OCI-M2 (cell line): ENCODE results near the gene NECAP2.
"Not testable (repeated sequence)": the region's sequence is repeated elsewhere in the genome, so short reads cannot be mapped to it uniquely, and the experiment has no call there.

Experiments
- DNase-seq: peaks from one replicate; lab custom pipeline; 2025; ENCODE audit not compliant: unreplicated experiment; lab: John Stamatoyannopoulos, UW

The NECAP2 gene

DNA sequence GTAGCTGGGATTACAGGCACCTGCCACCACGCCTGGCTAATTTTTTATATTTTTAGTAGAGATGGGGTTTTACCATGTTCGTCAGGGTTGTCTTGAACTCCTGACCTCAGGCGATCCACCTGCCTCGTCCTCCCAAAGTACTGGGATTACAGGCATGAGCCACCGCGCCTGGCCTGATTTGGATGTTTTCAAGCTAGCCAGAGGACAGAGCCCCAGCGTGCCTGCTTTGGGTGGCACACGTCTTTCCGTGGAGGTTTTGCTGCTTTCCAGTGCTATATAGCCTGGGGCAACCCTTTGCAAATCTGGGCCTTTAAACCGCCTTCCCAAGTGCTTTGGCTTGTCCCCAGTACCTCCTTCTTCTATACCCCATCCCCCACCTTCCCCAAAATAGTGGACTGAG is 15.6 kb downstream of the NECAP2 start:
- not testable (repeated sequence) for DNase-seq

DNA sequence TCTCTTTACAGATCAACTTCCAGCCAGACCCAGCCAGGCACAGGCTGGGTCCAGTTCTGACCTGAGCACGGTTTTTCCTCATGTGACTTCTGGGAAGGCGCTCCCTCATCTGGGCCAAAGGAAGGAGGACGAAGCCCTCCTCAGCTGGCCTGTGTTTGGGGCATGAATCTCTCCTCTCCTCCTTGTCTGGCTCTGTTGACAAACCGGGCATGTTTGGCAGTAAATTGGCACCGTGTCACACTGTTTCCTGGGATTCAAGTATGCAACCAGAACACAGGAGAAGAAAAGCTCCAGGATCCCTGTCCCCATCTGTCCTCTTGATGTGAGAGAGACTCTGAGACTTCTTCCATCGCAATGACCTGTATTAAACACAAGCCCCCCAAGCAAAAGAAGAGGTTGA is 18.3 kb downstream of the NECAP2 start:
- no peak for DNase-seq

DNA sequence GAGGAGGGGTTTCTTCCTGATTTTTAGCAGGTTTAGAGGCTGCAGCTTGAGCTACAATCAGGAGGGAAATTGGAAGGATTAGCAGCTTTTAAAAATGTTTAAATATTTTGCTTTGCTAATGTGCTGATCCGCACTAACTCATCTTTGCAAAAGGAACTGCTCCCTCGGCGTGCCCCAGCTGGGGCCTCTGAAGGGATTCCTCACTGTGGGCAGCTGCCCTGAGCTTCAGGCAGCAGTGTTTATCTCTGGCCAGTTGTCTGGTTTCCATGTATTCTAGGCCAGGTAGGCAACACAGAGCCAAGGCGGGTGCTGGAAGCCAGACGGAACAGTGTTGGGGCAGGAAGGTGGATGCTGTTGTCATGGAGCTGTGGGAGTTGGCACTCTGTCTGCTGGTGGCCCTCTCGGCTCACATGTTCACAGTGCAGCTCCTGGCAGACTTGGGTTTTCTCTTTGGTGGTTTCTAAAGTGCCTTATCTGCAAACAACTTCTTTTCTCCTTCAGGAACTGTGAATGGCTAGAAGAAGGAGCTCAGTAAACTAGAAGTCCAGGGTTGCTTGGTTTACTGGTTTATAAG is 18.9 kb downstream of the NECAP2 start:
- DNase-seq, result no peak

DNA sequence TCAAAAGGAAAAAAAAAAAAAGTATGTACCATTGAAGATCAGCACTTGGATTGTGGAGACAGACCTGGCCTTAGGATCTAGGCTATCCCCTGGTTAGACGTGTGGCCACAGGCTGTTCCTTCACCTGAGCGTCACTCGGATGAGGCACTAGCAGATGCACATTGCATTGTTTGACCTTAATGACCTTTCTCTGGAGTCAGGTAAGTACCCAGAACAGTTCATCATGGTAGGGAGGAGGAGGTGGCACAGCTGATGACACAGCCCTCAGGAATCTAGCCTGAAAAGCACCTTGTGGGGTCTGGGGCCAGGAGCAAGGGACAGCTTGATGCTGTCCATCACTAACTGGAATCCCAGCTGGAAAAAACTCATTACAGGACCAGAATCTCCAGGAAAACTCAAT is 21.2 kb downstream of the NECAP2 start:
- DNase-seq, result no peak

DNA sequence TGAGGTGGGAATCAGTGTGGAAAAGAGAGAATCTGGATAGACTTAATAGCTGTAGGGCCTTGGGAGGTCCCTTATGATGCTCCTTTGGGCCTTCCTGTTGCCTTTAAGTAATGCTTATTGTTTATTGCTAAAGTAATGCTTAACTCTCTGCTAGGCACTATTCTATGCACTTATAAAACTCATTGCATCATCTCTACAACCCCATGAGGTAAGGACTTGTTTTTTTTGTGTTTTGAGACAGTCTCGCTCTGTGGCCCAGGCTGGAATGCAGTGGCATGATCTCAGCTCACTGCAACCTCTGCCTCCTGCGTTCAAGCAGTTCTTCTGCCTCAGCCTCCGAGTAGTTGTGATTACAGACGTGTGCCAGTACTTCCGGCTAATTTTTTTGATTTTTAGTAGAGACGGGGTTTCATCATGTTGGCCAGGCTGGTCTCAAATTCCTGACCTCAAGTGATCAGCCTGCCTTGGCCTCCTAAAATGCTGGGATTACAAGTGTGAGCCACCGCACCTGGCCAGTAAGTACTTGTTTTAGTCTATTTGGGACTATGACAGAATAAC is 22.3 kb downstream of the NECAP2 start:
- DNase-seq, result no peak

DNA sequence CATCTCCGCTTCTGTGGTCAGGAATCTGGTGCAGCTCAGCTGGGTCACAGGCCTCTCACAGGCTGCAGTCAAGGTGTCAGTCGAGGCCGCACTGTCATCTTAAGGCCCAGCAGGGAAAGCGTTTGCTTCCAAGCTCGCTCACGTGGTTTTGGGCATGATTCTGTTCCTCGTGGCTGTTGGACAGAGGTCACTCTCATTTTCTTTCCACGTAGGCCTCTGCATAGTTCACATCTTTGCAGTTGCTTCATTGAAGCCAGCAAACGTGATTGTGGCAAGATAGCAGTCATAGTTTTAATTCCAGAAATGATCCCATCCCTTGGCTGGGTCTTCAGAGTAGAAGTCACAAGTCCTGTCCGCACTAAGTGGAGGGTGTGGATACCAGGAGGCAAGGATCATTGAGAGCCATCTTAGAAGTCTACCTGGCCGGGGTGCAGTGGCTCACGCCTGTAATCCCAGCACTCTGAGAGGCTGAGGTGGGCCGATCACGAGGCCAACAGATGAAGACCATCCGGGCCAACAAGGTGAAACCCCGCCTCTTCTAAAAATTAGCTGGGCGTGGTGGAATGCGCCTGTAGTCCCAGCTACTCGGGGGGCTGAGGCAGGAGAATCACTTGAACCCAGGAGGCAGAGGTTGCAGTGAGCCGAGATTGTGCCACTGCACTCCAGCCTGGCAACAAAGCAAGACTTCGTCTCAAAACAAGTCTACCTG is 24.5 kb downstream of the NECAP2 start:
- no peak for DNase-seq

DNA sequence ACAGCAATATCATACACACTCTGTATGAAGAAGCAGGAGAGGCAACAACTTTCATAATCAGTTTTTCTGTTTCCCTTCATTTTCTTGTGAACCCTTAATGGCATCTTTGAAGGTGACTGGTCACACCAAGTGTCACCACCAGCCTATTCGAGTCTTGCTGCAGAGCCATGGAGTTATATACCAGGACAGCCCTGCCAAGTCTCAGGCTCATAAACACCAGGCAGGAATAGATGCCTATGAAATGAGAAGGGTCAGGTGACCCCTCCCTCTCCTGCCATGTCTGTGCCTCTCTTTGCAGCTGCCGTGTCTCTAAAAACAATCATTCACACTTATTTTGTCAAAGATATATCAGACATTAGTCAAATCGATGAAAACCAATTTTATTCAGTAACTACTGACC is 28.0 kb downstream of the NECAP2 start:
- DNase-seq, result no peak

DNA sequence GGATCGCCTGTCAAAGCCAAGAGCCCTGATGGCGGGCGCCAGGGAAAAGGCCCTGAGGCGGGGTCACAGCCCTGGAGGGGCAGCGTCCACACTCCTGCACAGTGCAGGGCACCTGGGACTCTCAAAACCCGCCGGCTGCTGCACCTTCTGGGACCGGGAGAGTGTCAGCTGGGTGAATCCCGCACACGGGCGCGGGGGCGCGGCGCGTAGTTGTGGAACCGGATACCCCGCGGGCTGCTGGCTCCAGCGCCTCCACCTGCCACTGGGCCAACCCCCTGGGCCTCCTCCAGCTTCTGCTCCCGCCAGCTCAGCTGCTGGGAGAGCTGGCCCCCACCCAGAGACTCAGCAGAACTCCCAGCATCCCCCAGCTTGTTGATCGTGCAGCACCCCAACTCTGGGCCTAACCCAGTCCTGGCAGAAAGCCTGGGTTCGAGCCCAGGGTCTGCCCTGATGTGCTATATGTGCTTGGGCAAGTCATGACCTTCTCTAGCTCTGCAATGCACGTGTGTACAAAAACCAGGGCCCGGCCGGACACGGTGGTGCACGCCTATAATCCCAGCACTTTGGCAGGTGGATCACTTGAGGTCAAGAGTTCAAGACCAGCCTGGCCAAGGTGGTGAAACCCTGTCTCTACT is 33.8 kb downstream of the NECAP2 start:
- no peak for DNase-seq

DNA sequence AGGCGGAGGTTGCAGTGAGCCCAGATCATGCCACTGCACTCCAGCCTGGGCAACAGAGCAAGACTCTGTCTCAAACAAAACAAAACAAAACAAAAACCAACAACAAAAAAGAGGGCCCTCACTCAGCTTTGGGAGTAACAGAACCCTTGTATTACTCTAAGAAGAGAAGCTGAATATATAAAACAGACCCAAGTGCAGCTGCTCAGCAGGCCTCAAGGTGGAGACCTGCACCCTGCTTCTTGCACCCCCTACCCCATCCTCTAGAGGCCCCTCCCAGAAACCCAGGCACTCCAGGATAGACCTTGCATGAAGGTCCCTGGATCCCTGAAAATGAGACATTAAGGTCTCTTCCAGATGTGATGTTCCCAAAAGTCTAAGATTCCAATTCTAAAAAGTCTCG is 34.4 kb downstream of the NECAP2 start:
- not testable (repeated sequence) for DNase-seq

DNA sequence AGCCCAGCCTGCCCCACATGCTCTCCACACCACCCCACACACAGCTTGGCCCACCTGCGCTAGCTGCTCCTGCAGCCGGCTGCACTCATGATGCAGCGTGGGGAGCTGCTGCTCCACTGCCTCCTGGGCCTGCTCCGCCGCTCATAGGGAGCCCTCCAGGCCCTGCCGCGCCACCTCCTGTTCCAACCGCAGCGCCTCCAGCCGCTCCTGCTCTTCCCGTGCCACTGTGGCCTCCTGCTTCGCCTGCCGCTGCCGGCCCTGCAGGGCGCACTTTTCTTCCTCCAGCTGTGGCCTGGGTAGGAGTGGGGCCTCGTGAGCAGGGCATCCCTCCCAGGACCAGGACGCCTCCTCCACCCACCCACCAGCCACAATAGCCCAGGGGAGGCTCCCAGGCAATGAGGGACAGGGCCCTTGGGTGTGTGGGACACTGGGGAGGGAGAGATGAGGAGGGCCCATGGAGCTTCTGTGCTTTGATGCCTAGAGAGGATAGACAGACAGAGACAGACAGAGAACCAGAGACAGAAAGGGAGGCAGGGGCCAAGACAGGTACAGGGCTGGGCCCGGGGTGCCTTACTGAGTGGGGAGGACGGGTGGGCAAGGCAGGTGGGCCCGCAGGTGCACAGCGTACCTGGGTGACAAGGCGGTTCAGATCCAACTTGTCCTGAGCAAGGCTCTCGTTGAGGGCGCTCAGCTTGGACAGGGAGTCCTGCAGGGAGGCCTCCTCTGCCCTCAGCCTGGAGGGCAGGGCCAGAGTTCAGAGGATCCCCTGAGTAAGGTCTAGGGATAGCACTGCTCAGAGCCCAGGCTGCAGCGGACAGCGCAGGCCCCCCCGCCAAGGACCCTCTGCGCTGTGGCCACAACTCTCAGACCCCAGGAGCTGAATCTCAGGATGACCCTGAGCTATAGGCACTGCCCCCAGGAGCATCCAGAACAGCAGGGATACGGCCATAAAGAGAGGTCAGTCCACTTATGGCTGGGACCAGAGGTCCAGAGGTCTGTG is 35.5 kb downstream of the NECAP2 start:
- not testable (repeated sequence) for DNase-seq

DNA sequence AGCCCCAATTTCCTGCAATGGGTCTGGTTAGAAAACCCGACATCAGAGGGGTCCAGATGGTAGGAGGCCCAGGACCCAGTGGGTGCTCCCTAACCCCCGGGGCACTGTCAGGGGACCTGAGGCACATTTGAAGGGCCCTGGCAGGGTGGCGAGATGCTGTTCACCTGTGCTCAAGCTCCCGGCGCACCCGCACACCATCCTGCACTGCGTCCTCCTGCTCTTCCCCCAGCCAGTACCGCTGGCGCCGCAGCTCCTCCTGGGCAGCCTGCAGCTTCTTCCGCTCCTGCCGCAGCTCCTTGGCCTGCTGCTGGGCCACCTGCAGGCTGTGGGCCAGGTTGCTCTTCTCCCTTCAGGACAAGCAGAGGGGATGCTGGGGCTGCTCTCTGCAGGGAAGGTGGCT is 37.6 kb downstream of the NECAP2 start:
- DNase-seq, result no peak

DNA sequence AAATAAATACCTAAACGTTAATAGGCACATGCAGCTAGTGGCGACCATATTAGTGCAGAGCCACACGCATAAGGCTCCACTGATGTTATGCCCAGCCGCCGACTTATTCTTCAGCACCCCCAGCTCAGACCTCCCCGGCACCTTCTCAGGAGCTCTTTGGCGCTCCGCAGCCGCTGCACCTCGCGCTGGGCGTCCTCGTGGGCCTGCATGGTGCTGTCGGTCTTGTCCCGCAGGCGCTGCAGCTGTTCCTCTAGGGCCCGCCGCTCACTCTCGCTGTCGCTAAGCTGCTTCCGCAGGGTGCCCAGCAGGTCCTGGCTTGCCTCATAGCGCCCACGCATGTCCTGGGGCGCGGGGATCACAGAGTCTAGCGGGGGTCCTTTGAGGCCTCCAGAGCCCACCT is 42.6 kb downstream of the NECAP2 start:
- not testable (repeated sequence) for DNase-seq

DNA sequence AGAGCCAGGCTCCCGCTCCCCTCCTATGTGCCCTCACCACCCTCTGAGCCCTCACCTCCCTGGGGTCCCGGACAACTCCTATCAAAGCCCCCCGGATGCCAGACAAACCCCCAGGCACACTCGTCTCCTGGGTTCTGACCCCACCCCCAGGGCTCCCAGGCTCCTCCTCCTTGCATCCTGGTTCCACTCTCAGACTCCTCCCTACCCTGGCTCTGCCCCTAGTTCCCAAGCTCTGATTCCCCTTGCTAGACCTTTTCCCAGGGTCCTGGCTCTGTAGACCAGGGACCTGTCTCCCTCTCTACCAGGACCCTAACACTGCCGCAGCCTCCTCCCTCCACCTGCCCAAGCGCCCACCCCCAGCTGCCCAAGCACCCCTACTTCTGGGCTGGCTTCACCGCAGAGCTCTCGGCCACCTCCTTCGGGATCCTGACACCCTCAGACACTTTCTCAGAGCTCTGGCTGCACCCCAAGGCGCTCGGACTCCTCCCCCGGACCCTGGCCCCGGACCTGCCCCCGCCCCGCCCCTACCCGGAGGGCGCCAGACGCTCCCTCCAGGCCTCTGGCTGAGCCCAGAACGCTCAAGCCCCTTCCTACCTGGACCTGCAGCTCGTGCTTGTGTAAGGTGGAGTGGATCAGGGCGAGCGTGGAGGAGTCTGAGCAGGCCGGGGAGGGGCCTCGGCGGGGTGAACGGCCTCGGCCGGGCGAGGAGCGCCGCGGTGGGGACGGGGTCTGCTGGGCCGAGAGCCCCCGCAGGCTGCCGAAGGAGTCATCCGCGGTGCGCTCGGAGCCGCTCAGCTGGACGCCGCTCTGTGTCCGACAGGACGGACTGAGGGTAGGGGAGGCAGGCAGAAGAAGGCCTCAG is 43.3 kb downstream of the NECAP2 start:
- DNase-seq, result not testable (repeated sequence)

DNA sequence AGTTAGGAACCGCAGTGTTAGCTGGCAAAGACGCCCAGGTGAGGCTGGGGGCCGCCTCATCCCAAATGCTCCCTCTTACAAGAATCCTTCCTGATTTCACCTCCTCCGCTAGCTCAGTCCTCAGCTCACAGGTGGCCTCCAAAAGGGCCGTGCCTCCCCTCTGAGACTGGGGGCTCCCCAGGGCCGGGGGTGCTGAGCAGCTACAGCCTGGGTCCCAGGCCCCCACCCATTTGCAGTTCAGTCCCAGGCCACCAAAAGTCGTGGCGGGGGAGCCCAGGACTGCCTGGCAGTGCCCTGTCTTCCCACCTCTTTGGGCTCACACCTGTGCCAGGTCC is 43.9 kb downstream of the NECAP2 start:
- DNase-seq, result no peak

DNA sequence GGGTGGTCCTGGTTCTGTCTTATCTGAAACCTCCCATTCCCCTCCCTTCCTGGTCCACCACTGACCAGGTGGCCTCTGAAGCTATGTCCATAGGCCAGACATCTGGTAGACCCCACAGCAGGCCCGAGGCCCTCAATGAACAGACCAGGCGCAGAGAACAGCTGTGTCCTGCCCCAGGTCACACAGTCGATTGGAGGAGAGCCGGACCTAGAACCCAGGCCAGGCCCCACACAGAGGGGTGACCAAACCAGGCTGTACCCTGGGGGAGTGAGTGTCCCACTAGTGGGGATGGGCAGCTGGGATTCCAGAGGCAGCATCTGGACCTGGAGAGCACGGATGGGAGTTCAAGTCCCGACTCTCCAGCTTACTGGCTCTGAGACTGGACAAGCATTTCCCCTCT is 44.4 kb downstream of the NECAP2 start:
- no peak for DNase-seq

DNA sequence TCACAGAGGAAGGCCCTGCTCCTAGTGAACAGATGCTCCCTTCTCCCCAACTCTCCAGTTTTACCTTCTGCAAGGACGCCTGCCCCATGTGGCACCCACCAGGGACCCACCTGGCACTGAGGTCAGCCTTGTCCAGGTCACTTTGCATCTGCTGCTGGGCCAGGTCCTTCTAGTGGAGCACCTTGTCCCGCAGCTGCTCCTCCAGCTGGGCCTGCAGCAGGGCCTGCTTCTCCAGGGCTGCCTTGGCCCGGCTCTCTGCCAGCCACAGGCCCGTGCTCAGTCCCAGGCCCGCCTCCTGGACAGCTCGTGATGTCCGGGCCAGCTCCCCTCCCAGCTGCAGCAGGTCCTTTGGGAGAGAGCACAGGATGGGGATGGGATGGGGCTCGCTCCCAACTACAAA is 45.8 kb downstream of the NECAP2 start:
- not testable (repeated sequence) for DNase-seq

DNA sequence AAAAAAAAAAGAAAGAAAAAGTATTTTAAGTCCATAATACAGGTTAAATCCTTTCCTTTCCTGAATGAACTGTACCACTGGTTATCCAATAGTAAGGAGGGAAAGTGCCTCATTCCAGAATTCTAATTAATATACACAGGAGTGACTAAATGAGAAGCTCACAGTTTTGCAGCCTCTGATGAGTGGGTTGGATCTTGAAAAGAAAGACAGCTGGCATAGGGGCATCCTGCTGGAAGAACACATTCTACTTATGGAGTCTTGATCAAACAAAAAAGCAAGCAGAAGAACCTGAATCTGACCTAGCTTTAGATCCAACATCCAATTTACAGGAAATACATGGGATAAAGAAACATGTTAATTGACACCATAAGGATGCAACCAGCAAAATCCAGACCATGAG is 46.5 kb downstream of the NECAP2 start:
- DNase-seq, result not testable (repeated sequence)

DNA sequence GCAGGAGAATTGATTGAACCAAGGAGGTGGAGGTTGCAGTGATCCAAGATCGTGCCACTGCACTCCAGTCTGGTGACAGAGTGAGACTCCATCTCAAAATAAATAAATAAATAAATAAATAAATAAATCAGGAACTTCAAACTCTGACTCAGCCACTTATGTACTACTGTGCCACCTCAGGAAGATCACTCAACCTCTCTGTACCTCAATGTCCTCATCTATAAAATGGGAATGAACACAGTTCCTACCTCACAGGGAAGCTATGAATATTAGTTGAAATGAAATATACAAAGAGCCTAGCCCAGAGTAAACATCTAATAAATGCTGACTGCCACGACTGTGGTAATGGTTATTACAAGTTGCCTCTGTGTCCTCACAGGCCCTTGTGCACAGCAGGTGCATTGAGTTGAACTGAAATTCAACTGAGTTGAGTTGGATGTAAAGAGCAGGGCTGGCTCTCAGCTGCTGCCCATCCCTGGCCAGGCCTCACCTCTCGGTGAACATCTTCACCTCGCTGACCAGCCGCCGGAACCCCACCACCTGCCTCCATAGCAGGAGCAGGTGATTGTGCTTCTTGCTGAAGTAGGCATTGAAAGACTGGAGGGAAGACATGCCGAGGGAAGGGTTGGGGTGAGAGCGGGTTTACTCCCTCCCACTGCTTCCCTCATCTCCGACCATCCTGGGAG is 48.8 kb downstream of the NECAP2 start:
- DNase-seq, result not testable (repeated sequence)

DNA sequence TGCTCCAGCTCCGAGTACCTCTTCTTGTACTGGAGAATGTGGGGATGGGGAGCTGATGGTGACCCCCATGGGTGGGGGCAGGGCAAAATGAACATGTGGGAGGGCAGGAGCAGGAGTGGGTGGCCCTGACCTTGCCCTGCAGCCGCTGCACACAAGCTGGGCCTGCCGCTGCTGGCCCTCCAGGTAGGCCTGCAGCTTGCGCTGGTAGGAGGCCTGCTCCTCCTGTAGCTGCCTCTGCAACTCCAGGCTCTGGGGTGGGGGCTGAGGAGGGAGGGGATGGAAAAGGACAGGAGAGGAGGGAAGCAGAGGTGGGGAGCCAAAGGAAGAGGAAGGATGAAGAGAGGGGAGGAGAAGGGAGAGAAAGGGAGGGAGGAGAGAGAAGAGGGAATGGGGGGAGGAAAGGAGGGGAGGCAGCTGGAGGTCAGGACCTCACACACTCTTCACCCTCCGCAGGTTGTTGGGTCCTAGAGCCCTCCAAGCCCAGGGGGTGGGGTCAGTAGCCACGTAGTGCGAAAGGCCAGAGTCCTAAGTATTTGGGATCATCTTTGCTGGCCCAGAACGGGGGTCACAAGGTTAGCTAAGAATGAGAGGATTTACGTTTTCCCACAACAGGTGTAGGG is 50.6 kb downstream of the NECAP2 start:
- DNase-seq, result no peak
